ENCODE measurements around the gene CYTH2.
"Not testable (repeated sequence)": the region's sequence is repeated elsewhere in the genome, so short reads cannot be mapped to it uniquely, and the experiment has no call there.

The CYTH2 gene

GRCh38 chr19:48478339-48479256 is 9.4 kb downstream of the CYTH2 start:
- no peak for DNase-seq

GRCh38 chr19:48479686-48480085 is 10.5 kb downstream of the CYTH2 start:
- DNase-seq, result no peak

GRCh38 chr19:48480183-48480557 is 11.0 kb downstream of the CYTH2 start:
- peak; percentile 61 for DNase-seq

- peak; percentile 76 for DNase-seq
Measured at GRCh38 chr19:48480558-48481500, 11.7 kb downstream of the CYTH2 start.

- no peak for DNase-seq
Measured at GRCh38 chr19:48481846-48482639, 12.9 kb downstream of the CYTH2 start.

GRCh38 chr19:48483301-48483700 is 14.1 kb downstream of the CYTH2 start:
- DNase-seq, result no peak

- no peak for DNase-seq
Measured at GRCh38 chr19:48484247-48484893, 15.2 kb downstream of the CYTH2 start.

- DNase-seq, result no peak
Measured at GRCh38 chr19:48484931-48485612, 15.9 kb downstream of the CYTH2 start.

- DNase-seq, result not testable (repeated sequence)
Measured at GRCh38 chr19:48486706-48487105, 17.5 kb downstream of the CYTH2 start.

- no peak for DNase-seq
Measured at GRCh38 chr19:48487544-48487943, 18.4 kb downstream of the CYTH2 start.

- DNase-seq, result no peak
Measured at GRCh38 chr19:48487948-48488347, 18.8 kb downstream of the CYTH2 start.

- not testable (repeated sequence) for DNase-seq
Measured at GRCh38 chr19:48488478-48488877, 19.3 kb downstream of the CYTH2 start.

- DNase-seq, result peak; percentile 87
Measured at GRCh38 chr19:48489608-48490216, 20.5 kb downstream of the CYTH2 start.

GRCh38 chr19:48490981-48491792 is 22.0 kb downstream of the CYTH2 start:
- peak; percentile 75 for DNase-seq

GRCh38 chr19:48491793-48492123 is 22.6 kb downstream of the CYTH2 start:
- DNase-seq, result no peak

- DNase-seq, result peak; percentile 86
Measured at GRCh38 chr19:48492925-48493717, 24.0 kb downstream of the CYTH2 start.

- no peak for DNase-seq
Measured at GRCh38 chr19:48493718-48494401, 24.7 kb downstream of the CYTH2 start.

GRCh38 chr19:48495396-48495795 is 26.2 kb downstream of the CYTH2 start:
- DNase-seq, result no peak

Data from CD4-positive, alpha-beta T cell treated with Interleukin-17A for 4 hours (primary cell).